ENCODE measurements around the gene TTC9B. TPM values are rescaled to one million over a fixed set of nuclear protein-coding genes. Genes with fewer than 3 reads are reported as not detected.

TTC9B gene
- total and polyA plus RNA-seq, 3 donors from 2014 or later = 0.30 to 0.71 (median 0.50) TPM

DNA sequence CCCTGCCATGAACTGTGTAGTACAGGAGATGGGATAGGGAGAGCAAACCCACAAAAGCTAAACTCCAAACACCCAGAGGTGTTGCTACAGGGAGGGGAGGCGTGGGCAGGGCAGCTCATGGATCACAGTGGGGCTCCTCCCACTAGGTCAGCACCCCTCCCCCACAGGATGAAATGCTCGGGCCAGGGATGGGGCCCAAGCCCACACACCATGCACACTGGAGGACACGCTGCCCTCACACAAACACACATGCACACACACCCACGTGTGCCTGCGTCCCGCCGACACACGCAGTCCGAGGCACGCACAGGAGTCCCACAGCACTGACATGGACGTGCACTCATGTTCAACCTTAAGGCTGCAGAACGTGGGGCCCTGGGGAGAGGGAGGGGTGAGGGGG, 14.3 kb upstream of the TTC9B start:
- TF ChIP-seq POLR2A (IDR thresholded peaks at IDR 0.05) = no peak
- TF ChIP-seq, protein P1, sequence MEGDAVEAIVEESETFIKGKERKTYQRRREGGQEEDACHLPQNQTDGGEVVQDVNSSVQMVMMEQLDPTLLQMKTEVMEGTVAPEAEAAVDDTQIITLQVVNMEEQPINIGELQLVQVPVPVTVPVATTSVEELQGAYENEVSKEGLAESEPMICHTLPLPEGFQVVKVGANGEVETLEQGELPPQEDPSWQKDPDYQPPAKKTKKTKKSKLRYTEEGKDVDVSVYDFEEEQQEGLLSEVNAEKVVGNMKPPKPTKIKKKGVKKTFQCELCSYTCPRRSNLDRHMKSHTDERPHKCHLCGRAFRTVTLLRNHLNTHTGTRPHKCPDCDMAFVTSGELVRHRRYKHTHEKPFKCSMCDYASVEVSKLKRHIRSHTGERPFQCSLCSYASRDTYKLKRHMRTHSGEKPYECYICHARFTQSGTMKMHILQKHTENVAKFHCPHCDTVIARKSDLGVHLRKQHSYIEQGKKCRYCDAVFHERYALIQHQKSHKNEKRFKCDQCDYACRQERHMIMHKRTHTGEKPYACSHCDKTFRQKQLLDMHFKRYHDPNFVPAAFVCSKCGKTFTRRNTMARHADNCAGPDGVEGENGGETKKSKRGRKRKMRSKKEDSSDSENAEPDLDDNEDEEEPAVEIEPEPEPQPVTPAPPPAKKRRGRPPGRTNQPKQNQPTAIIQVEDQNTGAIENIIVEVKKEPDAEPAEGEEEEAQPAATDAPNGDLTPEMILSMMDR (IDR thresholded peaks at IDR 0.05) = no peak
- Histone ChIP-seq H3K4me3 (no peak overlapping the region), H3K27me3 (no peaks in the 10 kb centered on the region), H3K4me1 (peaks cover 8% of the 10 kb centered on the region), H3K27ac (no peak overlapping the region), H3K36me3 (ENCODE audit: low read depth, missing control alignments) (no peaks in the 10 kb centered on the region), H3K9me3 (no peaks in the 10 kb centered on the region)
- 43 to 73% methylated on average over 1 to 10 of the region's 12 CpGs for WGBS, 2 donors
- DNase-seq = no peak
- intact Hi-C loops (cut with DNase I; ENCODE audit: low total_unique reads) = no loop called here

DNA sequence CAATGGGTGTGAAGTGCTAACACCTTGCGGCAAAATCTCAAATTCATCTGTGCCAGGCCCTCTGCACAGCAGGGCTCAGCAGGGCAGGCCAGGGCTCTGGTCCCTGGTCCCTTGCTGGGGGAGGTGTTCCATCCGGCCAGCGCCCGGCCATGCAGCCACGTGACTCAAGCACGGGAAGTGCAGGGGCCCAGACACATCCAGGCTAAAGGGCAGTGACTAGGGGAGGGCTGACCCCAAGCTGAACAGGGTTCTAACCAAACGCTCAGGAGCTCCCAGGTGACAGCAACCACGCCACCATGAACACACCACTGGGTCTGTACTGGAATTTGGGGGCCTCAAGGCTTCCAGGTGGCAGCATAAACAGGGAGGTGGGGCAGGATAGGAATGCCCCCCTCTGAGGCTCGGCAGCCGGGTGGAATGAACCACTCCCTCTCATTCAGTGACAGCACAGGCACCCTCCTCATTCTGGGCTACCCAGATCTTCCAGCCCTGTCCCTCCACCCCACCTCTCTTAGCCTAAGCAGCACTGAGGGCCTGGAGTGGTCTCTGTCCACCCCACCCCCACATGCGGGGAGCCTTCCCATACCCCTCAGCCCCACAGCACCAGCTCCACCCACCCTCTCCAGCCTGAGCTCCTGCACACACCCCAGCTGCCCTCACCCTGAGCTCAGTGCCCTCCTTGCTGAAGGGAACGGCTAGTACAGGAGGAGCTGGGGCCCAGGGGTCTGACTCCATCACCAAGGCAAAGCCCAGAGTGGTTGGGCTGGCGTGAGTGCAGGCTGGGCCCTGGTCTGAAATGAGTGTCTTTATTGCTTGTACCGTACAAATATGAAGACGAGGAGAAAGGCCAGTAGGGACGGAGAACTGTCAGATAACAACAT, 13.6 kb upstream of the TTC9B start:
- intact Hi-C loops (cut with DNase I; ENCODE audit: low total_unique reads) = no loop called here
- TF ChIP-seq POLR2A (IDR thresholded peaks at IDR 0.05) = no peak
- TF ChIP-seq, protein P1 (IDR thresholded peaks at IDR 0.05) = no peak
- no peak for DNase-seq
- WGBS, 2 donors = 66% methylated on average over 14 to 16 of the region's 16 CpGs
- H3K27me3 ChIP-seq = no peaks in the 10 kb centered on the region
- no peak overlapping the region for H3K27ac ChIP-seq
- no peak overlapping the region for H3K4me3 ChIP-seq
- no peaks in the 10 kb centered on the region for H3K36me3 ChIP-seq (ENCODE audit: low read depth, missing control alignments)
- H3K4me1 ChIP-seq = peaks cover 8% of the 10 kb centered on the region
- H3K9me3 ChIP-seq = no peaks in the 10 kb centered on the region

DNA sequence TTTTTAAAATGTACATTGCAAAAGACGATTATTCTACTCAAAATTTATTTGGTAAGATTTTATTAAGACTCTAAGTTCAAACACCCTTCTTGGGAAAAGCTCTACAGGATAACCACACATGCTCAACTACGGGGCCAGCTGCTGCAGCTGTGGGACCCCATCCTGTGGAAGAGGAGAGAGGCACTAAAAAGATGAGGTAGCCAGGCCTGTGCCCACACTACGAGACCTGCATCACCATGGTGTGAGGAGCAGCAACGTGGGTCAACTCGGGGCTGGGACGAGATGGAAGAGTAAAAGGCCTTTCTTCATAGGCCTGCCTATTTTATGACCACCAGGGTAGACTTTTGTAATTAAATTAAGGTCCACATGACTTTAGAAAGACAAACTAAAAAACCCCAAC, 12.9 kb upstream of the TTC9B start:
- no peak overlapping the region for H3K27ac ChIP-seq
- no peak for DNase-seq
- H3K36me3 ChIP-seq (ENCODE audit: low read depth, missing control alignments) = no peaks in the 10 kb centered on the region
- WGBS, 2 donors = 89 to 92% methylated on average over 6 of the region's 6 CpGs
- TF ChIP-seq, protein P1 (IDR thresholded peaks at IDR 0.05) = no peak
- intact Hi-C loops (cut with DNase I; ENCODE audit: low total_unique reads) = no loop called here
- no peaks in the 10 kb centered on the region for H3K27me3 ChIP-seq
- peaks cover 15% of the 10 kb centered on the region for H3K4me1 ChIP-seq
- H3K9me3 ChIP-seq = no peaks in the 10 kb centered on the region
- no peak overlapping the region for H3K4me3 ChIP-seq

DNA sequence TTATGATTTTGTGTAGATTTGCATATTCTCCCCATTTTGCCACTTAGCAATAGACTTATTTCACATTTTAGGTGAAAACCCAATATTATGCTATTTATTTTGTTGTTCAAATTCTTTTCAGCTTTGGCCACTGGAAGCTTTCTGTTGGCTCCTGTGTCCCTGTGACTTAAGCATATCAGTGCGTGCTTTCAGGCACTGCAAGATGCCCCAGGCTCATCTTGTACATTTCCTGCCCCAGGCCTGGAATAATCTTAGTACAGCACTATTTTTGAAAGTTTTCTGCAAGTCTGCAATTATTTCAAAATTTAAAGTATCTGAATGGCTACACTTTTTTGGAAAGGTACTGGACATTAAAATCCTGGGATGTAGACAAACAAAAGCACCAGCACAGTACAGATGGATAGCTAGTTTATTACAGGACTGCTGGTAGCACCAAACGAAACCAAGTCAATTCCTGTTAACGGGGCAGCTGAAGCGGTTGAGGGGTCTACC, 11.8 kb upstream of the TTC9B start:
- H3K4me1 ChIP-seq = peaks cover 18% of the 10 kb centered on the region
- no peaks in the 10 kb centered on the region for H3K9me3 ChIP-seq
- H3K27ac ChIP-seq = no peak overlapping the region
- no peak for DNase-seq
- no peaks in the 10 kb centered on the region for H3K27me3 ChIP-seq
- TF ChIP-seq POLR2A (IDR thresholded peaks at IDR 0.05) = no peak
- TF ChIP-seq, protein P1 (IDR thresholded peaks at IDR 0.05) = no peak
- 70 to 71% methylated on average over 4 of the region's 4 CpGs for WGBS, 2 donors
- no peaks in the 10 kb centered on the region for H3K36me3 ChIP-seq (ENCODE audit: low read depth, missing control alignments)
- intact Hi-C loops (cut with DNase I; ENCODE audit: low total_unique reads) = no loop called here
- no peak overlapping the region for H3K4me3 ChIP-seq
